ENCODE data around the gene RUNX2. TPM values are rescaled to one million over a fixed set of nuclear protein-coding genes. Genes with fewer than 3 reads are reported as not detected.

Gene RUNX2
- total and polyA plus RNA-seq, 9 of the 15 experiments (the other 6 are each of a cell fraction or from before 2014, with no cell fraction given), result 0.29 to 1.00 (median 0.43) TPM

DNA sequence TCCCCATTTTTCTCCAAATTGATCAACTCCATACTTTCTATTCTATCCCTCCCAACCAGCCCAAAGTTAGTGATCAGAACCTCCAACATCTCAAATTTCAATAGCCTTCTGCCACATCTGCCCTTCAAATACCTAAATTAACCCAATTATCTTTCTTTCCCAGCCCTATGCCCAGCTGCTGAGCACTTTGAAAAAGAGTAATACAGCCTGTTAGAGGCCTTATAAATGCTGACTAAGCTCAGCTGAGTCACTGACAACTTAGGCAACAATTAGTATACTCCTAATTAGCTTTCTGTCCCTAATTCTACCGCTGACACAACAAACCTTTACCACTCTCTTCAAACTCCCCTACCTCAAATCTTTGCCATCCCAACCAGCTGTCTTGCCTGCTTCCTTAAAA, 23.5 kb downstream of the RUNX2 start (continued):
- TF ChIP-seq CHD7 (IDR thresholded peaks at IDR 0.05; ENCODE audit: low read depth, low read length), result no peak
- TF ChIP-seq, protein P1, sequence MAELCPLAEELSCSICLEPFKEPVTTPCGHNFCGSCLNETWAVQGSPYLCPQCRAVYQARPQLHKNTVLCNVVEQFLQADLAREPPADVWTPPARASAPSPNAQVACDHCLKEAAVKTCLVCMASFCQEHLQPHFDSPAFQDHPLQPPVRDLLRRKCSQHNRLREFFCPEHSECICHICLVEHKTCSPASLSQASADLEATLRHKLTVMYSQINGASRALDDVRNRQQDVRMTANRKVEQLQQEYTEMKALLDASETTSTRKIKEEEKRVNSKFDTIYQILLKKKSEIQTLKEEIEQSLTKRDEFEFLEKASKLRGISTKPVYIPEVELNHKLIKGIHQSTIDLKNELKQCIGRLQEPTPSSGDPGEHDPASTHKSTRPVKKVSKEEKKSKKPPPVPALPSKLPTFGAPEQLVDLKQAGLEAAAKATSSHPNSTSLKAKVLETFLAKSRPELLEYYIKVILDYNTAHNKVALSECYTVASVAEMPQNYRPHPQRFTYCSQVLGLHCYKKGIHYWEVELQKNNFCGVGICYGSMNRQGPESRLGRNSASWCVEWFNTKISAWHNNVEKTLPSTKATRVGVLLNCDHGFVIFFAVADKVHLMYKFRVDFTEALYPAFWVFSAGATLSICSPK (IDR thresholded peaks at IDR 0.05; ENCODE audit: borderline replicate concordance), result no peak
- no peak for TF ChIP-seq TCF7L2 (IDR thresholded peaks at IDR 0.05; ENCODE audit: low read depth, low read length)
- TF ChIP-seq, protein P2, sequence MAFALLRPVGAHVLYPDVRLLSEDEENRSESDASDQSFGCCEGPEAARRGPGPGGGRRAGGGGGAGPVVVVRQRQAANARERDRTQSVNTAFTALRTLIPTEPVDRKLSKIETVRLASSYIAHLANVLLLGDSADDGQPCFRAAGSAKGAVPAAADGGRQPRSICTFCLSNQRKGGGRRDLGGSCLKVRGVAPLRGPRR (CRISPR knock-in tag; IDR thresholded peaks at IDR 0.05), result no peak
- TF ChIP-seq HNRNPLL (IDR thresholded peaks at IDR 0.05; ENCODE audit: low read depth, low read length, poor library complexity, severe bottlenecking), result no peak
- TF ChIP-seq POLR2G (IDR thresholded peaks at IDR 0.05; ENCODE audit: low read depth, low read length), result no peak
- no peak for TF ChIP-seq VEZF1 (CRISPR knock-in tag; IDR thresholded peaks at IDR 0.05)
- no peak for TF ChIP-seq ETV5 (CRISPR knock-in tag; IDR thresholded peaks at IDR 0.05; ENCODE audit: low read depth)
- no peak for TF ChIP-seq ZNF75A (CRISPR knock-in tag; IDR thresholded peaks at IDR 0.05)
- no peak for TF ChIP-seq MTA1 (IDR thresholded peaks at IDR 0.05; ENCODE audit: borderline replicate concordance)
- peak; percentile 7 to 51; a peak in 1 of 4 replicates for TF ChIP-seq KDM1A (IDR thresholded peaks at IDR 0.05)
- TF ChIP-seq ZNF354B (CRISPR knock-in tag; IDR thresholded peaks at IDR 0.05), result no peak
- TF ChIP-seq, protein P3, sequence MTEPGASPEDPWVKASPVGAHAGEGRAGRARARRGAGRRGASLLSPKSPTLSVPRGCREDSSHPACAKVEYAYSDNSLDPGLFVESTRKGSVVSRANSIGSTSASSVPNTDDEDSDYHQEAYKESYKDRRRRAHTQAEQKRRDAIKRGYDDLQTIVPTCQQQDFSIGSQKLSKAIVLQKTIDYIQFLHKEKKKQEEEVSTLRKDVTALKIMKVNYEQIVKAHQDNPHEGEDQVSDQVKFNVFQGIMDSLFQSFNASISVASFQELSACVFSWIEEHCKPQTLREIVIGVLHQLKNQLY (CRISPR knock-in tag; conservative IDR thresholded peaks at IDR 0.05), result no peak

Measured in K562 (cell line).